HG02970 (cell line): ENCODE results near the gene FARP1.

Experiments used
- ATAC-seq: cut with Tn5 transposase; IDR thresholded peaks from one replicate; pipeline ENCODE4 v1.9.1; 2021; ENCODE audit warnings: mild to moderate bottlenecking, moderate library complexity, moderate number of reproducible peaks; ENCODE audit not compliant: unreplicated experiment, low FRiP score

Gene FARP1

GRCh38 chr13:98470920-98471319 is 328.0 kb downstream of the FARP1 start:
- no peak for ATAC-seq

GRCh38 chr13:98471934-98472333 is 329.0 kb downstream of the FARP1 start:
- no peak for ATAC-seq

- ATAC-seq = no peak
Measured at GRCh38 chr13:98473135-98473787, 330.4 kb downstream of the FARP1 start.

GRCh38 chr13:98473788-98474144 is 330.9 kb downstream of the FARP1 start:
- ATAC-seq = no peak

DNA sequence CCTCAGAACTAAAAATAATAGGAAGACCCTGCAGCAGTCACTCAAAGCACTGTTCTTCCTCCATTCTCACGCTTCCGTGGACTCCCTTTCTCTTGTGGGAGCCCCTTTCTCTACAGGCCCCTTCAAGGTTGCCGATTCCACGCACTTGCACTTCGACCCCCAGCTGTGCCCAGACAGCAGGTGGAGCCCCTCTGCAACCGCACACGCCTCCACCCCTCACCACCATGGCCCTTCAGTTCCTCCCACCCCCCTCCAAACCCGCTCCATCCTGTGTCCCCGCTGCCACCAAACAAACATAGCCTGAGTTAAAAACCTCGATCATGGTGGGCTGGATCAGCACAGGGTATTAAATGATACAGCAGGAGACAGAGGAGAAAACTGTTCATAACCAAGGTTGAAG is 331.4 kb downstream of the FARP1 start:
- no peak for ATAC-seq

GRCh38 chr13:98474761-98475160 is 331.9 kb downstream of the FARP1 start:
- ATAC-seq = no peak

- ATAC-seq = no peak
Measured at GRCh38 chr13:98475522-98475921, 332.6 kb downstream of the FARP1 start.

DNA sequence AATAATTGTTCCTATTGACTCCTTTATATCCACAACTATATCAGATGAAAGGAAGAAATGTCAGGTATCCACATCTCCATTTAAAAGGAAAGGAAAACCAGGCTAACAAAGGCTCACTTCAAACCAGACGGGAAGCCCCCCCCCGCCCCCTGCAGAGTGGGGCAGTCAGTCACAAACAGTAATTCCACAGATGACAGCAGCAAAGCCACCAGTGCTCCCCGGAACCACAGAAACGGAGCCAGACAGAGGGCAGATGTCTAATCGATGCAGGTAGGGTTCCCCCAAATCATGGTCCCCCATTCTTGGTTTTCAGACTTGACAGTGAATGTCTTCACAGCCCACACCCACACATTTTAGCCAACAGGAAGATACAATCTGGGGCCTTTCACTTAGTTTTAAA is 333.2 kb downstream of the FARP1 start:
- peak; percentile 22 for ATAC-seq

DNA sequence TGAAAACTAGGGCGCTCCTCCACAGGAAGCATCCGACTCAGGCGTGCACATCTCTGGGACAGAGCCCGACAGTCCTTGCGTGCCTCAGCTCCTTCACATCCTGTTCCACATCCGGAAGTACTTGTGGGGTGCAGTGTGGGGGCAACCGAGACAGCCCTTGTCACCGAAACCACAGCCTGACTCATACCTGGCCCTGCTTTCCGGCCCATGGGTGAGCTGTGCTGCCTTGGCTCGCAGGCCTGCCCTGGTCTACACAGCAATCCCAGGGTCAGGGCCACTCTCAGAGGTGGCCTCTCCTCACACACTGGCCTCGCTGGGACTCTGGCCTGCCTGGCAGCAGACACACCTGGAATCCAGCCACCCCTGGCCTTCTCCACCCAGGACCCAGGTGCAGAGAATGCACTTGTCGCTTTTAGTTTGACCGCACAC is 333.7 kb downstream of the FARP1 start:
- peak; percentile 85 for ATAC-seq

DNA sequence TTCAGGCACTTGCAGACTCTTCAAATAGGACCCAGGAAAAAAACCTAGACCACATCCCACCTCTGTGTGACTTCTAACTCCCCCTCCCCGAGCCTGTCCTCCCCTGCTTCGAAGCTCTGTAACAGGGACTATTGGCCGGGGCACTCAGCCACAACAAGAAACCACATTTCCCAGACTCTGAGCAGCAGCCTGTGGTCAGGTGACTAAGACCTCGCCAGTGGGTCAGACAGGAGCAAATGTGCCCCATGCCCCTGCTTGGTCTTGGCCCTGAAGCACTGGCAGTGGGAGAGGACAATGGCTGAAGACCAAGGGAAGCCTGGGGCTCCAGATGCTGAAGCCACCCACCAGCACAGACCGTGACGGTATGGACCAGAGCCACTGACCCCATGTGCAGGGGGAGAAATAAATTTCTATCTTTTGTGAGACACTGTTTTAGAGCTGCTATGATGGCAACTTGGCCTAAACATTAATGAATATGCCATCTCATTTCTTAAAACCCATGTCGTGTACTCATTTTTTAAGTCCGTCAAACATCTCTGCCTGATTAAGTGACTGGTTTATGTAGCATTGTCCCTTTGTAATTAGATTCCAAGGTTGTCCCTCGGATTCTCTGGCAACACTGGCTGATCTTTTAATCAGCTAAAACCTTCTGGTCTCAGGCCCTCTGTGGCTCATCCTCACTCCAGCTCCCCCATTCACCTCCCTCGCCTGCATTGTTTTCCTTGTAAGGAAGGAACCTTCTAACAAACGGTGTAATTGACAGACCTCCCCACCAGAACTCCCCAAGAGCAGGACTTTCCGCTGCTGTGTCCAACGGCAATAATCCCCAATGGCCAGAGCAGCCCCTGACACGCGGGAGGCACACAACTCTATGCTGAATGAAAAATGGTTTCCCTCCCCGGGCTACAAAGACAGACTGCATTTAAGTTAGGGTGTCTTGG is 335.6 kb downstream of the FARP1 start:
- no peak for ATAC-seq

GRCh38 chr13:98479496-98480003 is 336.7 kb downstream of the FARP1 start:
- no peak for ATAC-seq

DNA sequence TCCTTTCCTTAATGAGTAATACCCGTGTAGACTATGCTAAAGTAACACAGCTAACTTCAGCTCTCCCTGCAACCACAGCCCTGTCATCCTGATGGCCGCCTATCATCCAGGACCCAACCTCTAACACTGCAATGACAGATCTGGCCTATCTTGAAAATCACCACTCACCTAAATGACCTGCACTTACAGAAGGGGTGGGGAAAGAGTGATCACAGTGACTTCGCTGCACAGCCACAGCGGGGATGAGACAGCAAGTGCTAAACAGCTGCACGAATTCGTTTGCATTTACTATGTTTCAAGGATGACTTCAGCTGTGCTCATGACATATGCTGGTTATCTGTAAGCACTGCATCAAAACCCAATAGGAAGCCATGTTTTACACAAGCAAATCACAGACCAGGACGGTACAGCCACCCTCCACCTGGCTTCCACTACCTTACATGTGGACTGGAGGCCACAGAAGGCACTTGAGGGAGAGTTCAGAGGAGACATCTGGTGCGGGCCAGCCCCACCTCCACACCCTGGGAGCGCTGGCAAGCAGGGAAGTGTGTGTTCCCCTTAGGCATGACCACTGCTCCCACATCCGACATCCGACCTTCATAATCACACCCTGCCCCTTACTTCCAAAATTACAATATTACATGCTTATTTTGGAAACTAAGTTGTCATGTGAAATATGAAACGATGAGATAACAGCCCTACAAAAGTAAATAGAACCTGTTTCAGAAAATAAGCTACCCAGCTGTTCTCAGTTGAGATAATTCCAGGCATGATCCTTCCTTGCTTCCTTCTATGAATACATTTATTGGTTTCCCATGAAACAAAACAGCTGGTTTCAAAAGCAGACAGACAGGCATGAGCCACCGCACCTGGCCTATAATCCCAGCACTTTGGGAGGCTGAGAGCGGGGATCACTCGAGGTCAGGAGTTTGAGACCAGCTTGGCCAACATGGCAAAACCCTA is 338.3 kb downstream of the FARP1 start:
- ATAC-seq = no peak

DNA sequence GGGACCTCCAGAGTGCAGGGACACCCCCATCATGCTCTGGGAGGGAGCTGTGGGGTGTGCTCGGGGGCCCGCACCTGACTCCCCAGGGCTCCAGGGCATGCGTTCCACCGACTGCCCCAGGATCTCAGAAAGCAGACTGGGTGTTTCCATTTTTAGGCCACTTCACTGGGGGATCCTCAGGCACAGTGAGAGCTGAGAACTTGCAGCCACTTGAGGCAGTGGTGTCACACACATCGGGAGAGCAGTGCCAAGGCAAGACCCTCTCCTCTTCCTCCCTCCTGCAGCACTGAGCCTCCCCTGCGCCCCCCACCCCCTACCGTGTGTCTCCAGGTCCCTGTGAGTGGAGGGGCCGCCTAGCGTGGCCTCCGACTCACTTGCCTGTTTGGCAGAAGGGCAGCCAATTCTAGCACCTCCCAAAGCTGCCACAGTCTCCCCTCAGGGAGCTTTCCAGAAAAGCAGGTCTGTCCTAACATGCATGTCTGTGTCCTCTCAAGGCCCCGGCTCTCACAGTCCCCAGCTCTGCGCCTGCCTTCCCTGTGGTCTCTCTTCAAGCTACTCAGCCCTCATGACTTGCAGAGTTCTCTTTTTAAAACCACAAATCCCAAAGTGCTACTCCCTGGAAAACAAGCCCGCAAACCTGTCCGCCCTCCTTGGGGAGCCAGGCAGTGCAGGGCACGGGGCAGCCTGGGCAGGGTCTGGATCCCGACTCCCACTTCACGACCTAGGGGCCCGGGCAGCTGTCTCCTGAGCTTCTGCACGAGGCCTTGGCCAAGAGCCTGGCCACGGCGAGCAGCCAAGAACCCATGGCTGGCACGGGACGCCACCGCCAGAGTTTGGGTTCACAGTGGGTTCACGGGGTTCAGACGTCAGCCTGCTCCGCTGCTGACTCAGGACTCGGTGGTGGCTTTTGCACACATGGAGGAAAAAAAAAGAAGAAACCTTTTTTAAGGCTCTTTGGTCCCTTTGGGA is 339.9 kb downstream of the FARP1 start:
- no peak for ATAC-seq

DNA sequence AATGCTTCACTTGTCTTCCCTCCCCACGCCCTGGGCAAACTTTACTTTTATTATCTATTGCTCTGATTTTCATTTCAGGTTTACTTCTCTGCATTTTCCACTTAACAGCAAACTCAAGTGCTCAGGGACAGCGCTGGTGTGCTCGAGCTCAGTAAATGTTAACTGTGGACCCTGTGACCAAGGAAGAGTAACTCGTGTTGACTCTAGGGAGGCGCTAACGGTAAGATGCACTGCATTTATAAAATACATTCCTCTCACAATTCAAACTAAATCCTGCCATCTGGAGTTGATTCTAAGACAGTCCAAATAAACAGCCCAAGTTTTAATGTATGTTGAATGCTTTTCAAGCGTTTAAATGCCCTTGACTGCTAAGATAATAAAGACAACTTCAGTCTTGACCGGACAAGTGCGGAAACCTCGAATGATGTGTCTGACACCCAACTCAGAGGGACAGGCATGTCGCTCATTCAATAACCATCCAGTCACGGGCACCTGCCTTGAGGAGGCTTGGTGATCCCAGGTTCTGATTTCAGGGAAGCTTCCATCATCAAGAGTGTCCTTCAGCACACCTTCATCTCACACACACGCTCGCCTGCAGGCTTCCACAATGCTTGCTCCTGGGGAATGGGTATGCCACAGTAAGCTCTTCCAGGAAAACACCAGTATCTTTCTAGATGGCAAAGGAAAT is 340.9 kb downstream of the FARP1 start:
- ATAC-seq = no peak

DNA sequence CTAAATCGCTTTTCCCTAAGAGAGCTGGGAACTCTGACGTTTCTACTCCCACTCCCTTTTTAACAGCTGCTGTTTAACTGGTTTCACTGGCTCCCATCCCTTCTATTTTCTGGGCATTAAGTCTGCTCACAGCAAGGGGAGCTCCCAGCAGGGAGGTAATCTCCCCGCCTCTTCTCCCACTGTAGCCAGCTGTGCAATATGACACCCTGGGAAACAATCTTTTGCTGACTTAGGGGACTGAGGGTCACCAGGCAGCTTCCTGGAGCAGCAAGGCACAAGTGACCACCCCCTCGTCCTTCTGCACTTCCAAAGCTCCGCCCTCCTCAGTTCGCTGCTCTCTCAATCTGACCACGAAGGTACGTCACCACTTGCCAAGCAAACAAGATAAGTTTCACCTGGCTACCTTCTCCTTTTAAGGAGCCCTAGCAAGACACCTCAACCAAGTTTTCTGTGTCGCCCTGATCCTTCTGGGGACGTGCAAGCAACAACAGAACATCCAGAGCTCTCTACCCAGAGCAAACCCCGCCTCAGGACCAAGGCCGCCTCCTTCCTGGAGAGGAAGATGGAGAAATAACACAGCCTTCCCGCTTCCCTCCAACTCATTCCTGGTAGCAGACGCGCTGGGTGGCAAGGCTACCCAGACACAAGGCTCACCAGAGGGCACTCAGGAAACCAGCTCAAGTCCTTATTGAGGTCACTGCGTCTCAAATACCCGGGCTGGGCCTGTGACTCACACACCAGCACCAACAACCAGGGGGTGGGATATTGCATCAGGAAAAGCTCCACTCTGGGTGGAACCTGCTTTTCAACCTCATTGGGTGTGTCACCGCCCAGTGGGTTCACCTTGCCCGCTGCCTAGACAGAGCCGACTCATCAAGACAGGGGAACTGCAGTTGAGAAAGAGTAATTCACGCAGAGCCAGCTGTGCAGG is 341.7 kb downstream of the FARP1 start:
- ATAC-seq = no peak

DNA sequence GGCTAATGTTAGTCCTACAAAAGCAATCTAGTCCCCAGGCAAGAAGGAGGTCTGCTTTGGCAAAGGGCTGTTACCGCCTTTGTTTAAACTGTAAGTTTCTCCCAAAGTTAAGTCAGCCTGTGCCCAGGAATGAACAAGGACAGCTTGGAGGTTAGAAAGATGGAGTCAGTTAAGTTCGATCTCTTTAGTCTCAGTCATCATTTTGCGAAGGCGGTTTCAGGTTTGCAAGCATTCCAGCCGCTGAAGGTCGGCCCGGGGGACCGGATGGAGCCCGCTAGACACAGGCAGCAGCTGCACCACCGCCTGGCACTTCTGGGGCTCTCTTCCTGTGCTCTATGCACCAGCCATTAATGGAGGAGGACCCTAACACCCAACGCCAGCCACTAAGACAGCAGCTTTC is 342.7 kb downstream of the FARP1 start:
- no peak for ATAC-seq

GRCh38 chr13:98486412-98486811 is 343.5 kb downstream of the FARP1 start:
- ATAC-seq = no peak

- ATAC-seq = no peak
Measured at GRCh38 chr13:98487016-98487415, 344.1 kb downstream of the FARP1 start.
